ENCODE data around the gene SLC25A14. TPM values are rescaled to one million over a fixed set of nuclear protein-coding genes. Genes with fewer than 3 reads are reported as not detected.

The SLC25A14 gene
- total and polyA plus RNA-seq, 2 of the 8 experiments (the other 6 are each of a cell fraction or from before 2014, with no cell fraction given), result 9.3 to 14.2 TPM

DNA sequence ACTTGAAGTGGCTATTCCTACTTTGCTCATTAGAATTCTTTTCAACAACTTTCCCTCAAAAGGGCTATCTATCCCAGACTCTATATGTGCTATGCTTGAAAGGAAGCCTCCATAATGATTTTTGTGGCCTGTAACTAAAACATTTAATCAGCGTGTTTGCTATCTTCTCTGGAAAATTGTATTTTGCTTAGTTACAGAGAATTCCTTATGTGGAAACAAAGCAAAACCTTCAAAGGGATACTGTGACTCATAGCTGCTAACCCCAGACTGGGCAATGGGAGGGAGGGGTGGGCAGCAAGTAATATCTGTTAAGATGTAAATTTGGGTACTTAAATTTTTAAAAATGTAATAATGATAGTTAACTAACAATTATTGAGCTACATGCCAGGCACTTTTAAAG, 3.7 kb downstream of the SLC25A14 start:
- Histone ChIP-seq H3K9me3 (ENCODE audit: insufficient read depth in 2 of 2, low read depth in 1 of 2, low read length in 1 of 2) (no peaks in the 10 kb centered on the region), H3K4ac (replicated peaks; ENCODE audit: insufficient read length, low read depth, low read length) (no peak overlapping the region), H3K9ac (replicated peaks in 1 of 4; ENCODE audit: extremely low read depth in 1 of 4, low read depth in 3 of 4, low read length in 3 of 4) (no peak overlapping the region), H3K23me2 (ENCODE audit: low read depth, low read length) (no peaks in the 10 kb centered on the region), H2AFZ (ENCODE audit: low read length) (no peak overlapping the region), H2AK5ac (ENCODE audit: low read depth, low read length) (no peak overlapping the region), H2BK20ac (ENCODE audit: low read length) (no peak overlapping the region), H3K14ac (ENCODE audit: insufficient read length) (no peak overlapping the region), H3K56ac (replicated peaks; ENCODE audit: insufficient read length, low read depth, low read length) (no peak overlapping the region), H3K4me2 (ENCODE audit: insufficient read depth in 1 of 2, low read depth in 2 of 2, low read length in 2 of 2) (no peak overlapping the region; a peak in 1 of 4 replicates), H3K36me3 (ENCODE audit: control insufficient read depth in 2 of 4, insufficient read depth in 4 of 4, low read length in 3 of 4) (no peaks in the 10 kb centered on the region), H4K20me1 (replicated peaks in 1 of 2; ENCODE audit: control insufficient read depth in 1 of 2, insufficient read depth in 2 of 2, low read length in 2 of 2) (no peaks in the 10 kb centered on the region), H3K27ac (ENCODE audit: low read depth, low read length) (no peak overlapping the region), H2BK120ac (replicated peaks; ENCODE audit: low read depth, low read length) (no peak overlapping the region), H2BK12ac (ENCODE audit: low read depth, low read length) (no peak overlapping the region), H4K5ac (ENCODE audit: insufficient read length, low read depth, low read length) (no peak overlapping the region), H3K79me2 (ENCODE audit: control insufficient read depth in 1 of 2, insufficient read depth in 2 of 2, low read length in 2 of 2) (no peaks in the 10 kb centered on the region), H4K8ac (ENCODE audit: extremely low read depth, insufficient read depth, low read length) (no peak overlapping the region), H2BK5ac (ENCODE audit: low read depth, low read length) (no peak overlapping the region), H3K4me1 (replicated peaks in 1 of 4; ENCODE audit: control insufficient read depth in 3 of 4, insufficient read depth in 4 of 4, low read length in 3 of 4) (peaks cover 0 to 2% (median 0%) of the 10 kb centered on the region in 4 experiments; a peak in 1 of 7 replicates), H3K4me3 (ENCODE audit: extremely low read depth in 1 of 4, insufficient read depth in 2 of 4, low read depth in 3 of 4, low read length in 4 of 4) (no peak overlapping the region), H3K18ac (ENCODE audit: extremely low read depth, low read length) (no peak overlapping the region), H2BK15ac (ENCODE audit: low read length) (no peak overlapping the region), H4K91ac (replicated peaks; ENCODE audit: insufficient read length, low read length) (no peak overlapping the region), H3K27me3 (replicated peaks in 1 of 4; ENCODE audit: control insufficient read depth in 3 of 4, extremely low read depth in 1 of 4, insufficient read depth in 3 of 4, low read length in 3 of 4) (no peaks in the 10 kb centered on the region), H3K79me1 (ENCODE audit: low read depth, low read length) (no peaks in the 10 kb centered on the region), H3K23ac (ENCODE audit: insufficient read length) (no peak overlapping the region)
- DNase-seq (ENCODE audit: low read depth in 1 of 2, low spot score in 2 of 2), result no peak
- ChIA-PET CTCF (ENCODE audit: partially characterized antibody) (no interaction called here), POLR2A (ENCODE audit: partially characterized antibody) (no interaction called here)
- peak; percentile 45 for FAIRE-seq
- 54% methylated on average over 1 of the region's 1 CpG; no CpG with 5 or more reads in 1 of the 2 experiments for WGBS, 2 experiments (ENCODE audit: extremely low coverage in 1 of 2, insufficient coverage in 1 of 2, insufficient read length in 1 of 2, insufficient replicate concordance in 2 of 2, low coverage in 1 of 2, low lambda C conversion rate in 2 of 2, missing lambda C conversion rate in 1 of 2)
- TF ChIP-seq SRF (IDR thresholded peaks at IDR 0.05; ENCODE audit: low read depth, low read length) (no peak), SIX5 (IDR thresholded peaks at IDR 0.05; ENCODE audit: low read depth, low read length) (no peak), MAFK (IDR thresholded peaks at IDR 0.05; ENCODE audit: low read depth, low read length) (no peak), BACH1 (IDR thresholded peaks at IDR 0.05; ENCODE audit: low read length) (no peak), PHF8 (conservative IDR thresholded peaks at IDR 0.05; ENCODE audit: low read depth, low read length) (no peak), RFX5 (IDR thresholded peaks at IDR 0.05; ENCODE audit: borderline replicate concordance, low read depth, low read length) (no peak), RBBP5 (IDR thresholded peaks at IDR 0.05; ENCODE audit: borderline replicate concordance, low read depth, low read length) (no peak), NRF1 (IDR thresholded peaks at IDR 0.05; ENCODE audit: low read depth, low read length) (no peak), KDM4A (IDR thresholded peaks at IDR 0.05; ENCODE audit: low read depth, low read length, severe bottlenecking) (no peak), CEBPB (IDR thresholded peaks at IDR 0.05; ENCODE audit: low read depth, low read length) (no peak), NANOG (IDR thresholded peaks at IDR 0.05; ENCODE audit: insufficient read depth, low read depth, low read length, poor library complexity, severe bottlenecking) (no peak), SIN3A (conservative IDR thresholded peaks at IDR 0.05 in 1 of 2, IDR thresholded peaks at IDR 0.05 in 1 of 2; ENCODE audit: low read depth in 1 of 2, low read length in 2 of 2) (no peak), SUZ12 (IDR thresholded peaks at IDR 0.05; ENCODE audit: low read length) (no peak), CHD1 (IDR thresholded peaks at IDR 0.05; ENCODE audit: low read depth, low read length) (no peak), RXRA (IDR thresholded peaks at IDR 0.05; ENCODE audit: insufficient read depth, low read depth, low read length) (no peak)
